H1 (cell line): Measurements from ENCODE around the gene TRPV6. TPM values are rescaled to one million over a fixed set of nuclear protein-coding genes. Genes with fewer than 3 reads are reported as not detected.

Source experiments
- CREB1 ChIP-seq: IDR thresholded peaks from 2 replicates; pipeline ENCODE4 v1.6.1; 2012; ENCODE audit warnings: inconsistent platforms
- JUND ChIP-seq: IDR thresholded peaks from 2 replicates; pipeline ENCODE4 v1.6.1; 2011; ENCODE audit warnings: mild to moderate bottlenecking, improper control_type of control experiment, low read length
- POLR2A ChIP-seq, 2 experiments: IDR thresholded peaks; 1 replicate in 1 of 2; 2 replicates in 1 of 2; pipeline ENCODE4 v1.6.1; 2011; ENCODE audit warnings: low read depth in 2 of 2, low read length in 2 of 2, mild to moderate bottlenecking in 2 of 2; ENCODE audit errors: control extremely low read depth in 1 of 2
- SP4 ChIP-seq: IDR thresholded peaks from 2 replicates; pipeline ENCODE4 v1.6.1; 2012; ENCODE audit warnings: low read length, inconsistent platforms
- TAF1 ChIP-seq: IDR thresholded peaks from 2 replicates; pipeline ENCODE4 v1.6.1; 2011; ENCODE audit warnings: mild to moderate bottlenecking, low read depth, low read length
- TBP ChIP-seq: IDR thresholded peaks from 2 replicates; pipeline ENCODE4 v1.6.1; 2011; ENCODE audit warnings: low read depth, low read length, improper control_type of control experiment
- TCF12 ChIP-seq: IDR thresholded peaks from 2 replicates; pipeline ENCODE4 v1.6.1; 2011; ENCODE audit warnings: low read depth, mild to moderate bottlenecking, low read length
- polyA plus RNA-seq, 7 experiments: library from polyadenylated mRNA; depleted of rRNA in 3 of 7; stranded (reverse) in 5 of 7; unstranded in 2 of 7; fragments of >200 nt in 5 of 7; fragments of 200-250 nt in 2 of 7; gene quantifications; 1 replicate in 5 of 7; 2 replicates in 1 of 7; 4 replicates in 1 of 7; pipeline versions ENCODE4 v1.2.1 to v1.2.3, GENCODE V29; 2011 to 2013; ENCODE audit warnings: missing spikeins in 2 of 7, mixed read lengths in 2 of 7
- total RNA-seq: library from RNA; stranded (reverse); fragmentation: NEBNext Ultra II Directional; extraction: Animal tissue kit (Norgen Biotek cat#: 25700); gene quantifications from 2 replicates; pipeline ENCODE4 v1.2.1, GENCODE V29; 2021
- TF ChIP-seq, protein P1 (sequence below): IDR thresholded peaks from 2 replicates; pipeline ENCODE4 v1.6.1; 2012; ENCODE audit warnings: inconsistent platforms

Gene TRPV6
- total and polyA plus RNA-seq, 2 of the 8 experiments (the other 6 are each of a cell fraction or from before 2014, with no cell fraction given): 0.52 to 1.1 TPM

- TF ChIP-seq SP4: no peak
- no peak for TF ChIP-seq TAF1
- no peak for TF ChIP-seq POLR2A (IDR thresholded peaks at IDR 0.05; ENCODE audit: control extremely low read depth in 1 of 2, low read depth in 2 of 2, low read length in 2 of 2)
- no peak for TF ChIP-seq CREB1
- TF ChIP-seq TBP: no peak
- TF ChIP-seq JUND: no peak
- TF ChIP-seq TCF12: no peak
- TF ChIP-seq, protein P1, sequence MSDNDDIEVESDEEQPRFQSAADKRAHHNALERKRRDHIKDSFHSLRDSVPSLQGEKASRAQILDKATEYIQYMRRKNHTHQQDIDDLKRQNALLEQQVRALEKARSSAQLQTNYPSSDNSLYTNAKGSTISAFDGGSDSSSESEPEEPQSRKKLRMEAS: no peak
Measured at GRCh38 chr7:142892951-142893350, 7.4 kb upstream of the TRPV6 start (continued).
